ENCODE results near the gene R3HDM2.

- no peak for TF ChIP-seq CTCF (IDR thresholded peaks at IDR 0.05)
- no peak for TF ChIP-seq POLR2A (IDR thresholded peaks at IDR 0.05)
These were observed 194.5 kb downstream of the R3HDM2 start for GRCh38 chr12:57236201-57236924.
